DND-41 (cell line): ENCODE measurements around the gene CCDC27.

Experiments used
- CTCF ChIP-seq: IDR thresholded peaks from 2 replicates; pipeline ENCODE4 v1.5.1; 2012; ENCODE audit warnings: borderline replicate concordance, low read length, moderate library complexity, mild to moderate bottlenecking; ENCODE audit not compliant: poor library complexity, severe bottlenecking; ENCODE audit errors: extremely low read depth
- EZH2 ChIP-seq: IDR thresholded peaks from 3 replicates; pipeline ENCODE4 v1.6.1; 2012; ENCODE audit warnings: borderline replicate concordance, low read depth, mild to moderate bottlenecking, moderate library complexity, low read length, inconsistent platforms; ENCODE audit not compliant: severe bottlenecking

GRCh38 chr1:3732434-3733093 lies 19.7 kb upstream of the CCDC27 start:
- no peak for TF ChIP-seq CTCF
- TF ChIP-seq EZH2: no peak
